Chondrocyte (in vitro differentiated cells): ENCODE measurements around the gene FBXW8. TPM values are rescaled to one million over a fixed set of nuclear protein-coding genes. Genes with fewer than 3 reads are reported as not detected.

ENCODE experiments used
- DNase-seq: peaks from one replicate; pipeline ENCODE4 v3.0.0; 2021; ENCODE audit warnings: mixed read lengths, low spot score
- H3K27ac Mint-ChIP-seq: one replicate; pipeline ENCODE4 v1.8.0; 2021; ENCODE audit warnings: mild to moderate bottlenecking, moderate library complexity, mixed read lengths; ENCODE audit not compliant: unreplicated experiment
- H3K27me3 Mint-ChIP-seq: 2 replicates; pipeline ENCODE4 v1.8.0; 2021; ENCODE audit warnings: low read depth, mixed read lengths
- H3K36me3 Mint-ChIP-seq: 2 replicates; pipeline ENCODE4 v1.8.0; 2021; ENCODE audit warnings: low read depth, mixed read lengths
- H3K4me1 Mint-ChIP-seq: 2 replicates; pipeline ENCODE4 v1.8.0; 2021; ENCODE audit warnings: low read depth, mild to moderate bottlenecking, mixed read lengths
- H3K4me3 Mint-ChIP-seq: one replicate; pipeline ENCODE4 v1.8.0; 2021; ENCODE audit warnings: mild to moderate bottlenecking, moderate library complexity, mixed read lengths; ENCODE audit not compliant: unreplicated experiment
- H3K9me3 Mint-ChIP-seq: 2 replicates; pipeline ENCODE4 v1.8.0; 2021; ENCODE audit warnings: low read depth, mixed read lengths
- total RNA-seq: library from RNA; stranded (reverse); gene quantifications from 3 replicates; pipeline ENCODE4 v1.2.1, GENCODE V29; 2021
- TF ChIP-seq, protein P1 (sequence below): fragments of 200-600 bp; sonication (generic); IDR thresholded peaks from 2 replicates; pipeline ENCODE4 v1.5.0; 2021; ENCODE audit warnings: antibody characterized with exemption, mild to moderate bottlenecking, moderate library complexity

FBXW8 gene
- total RNA-seq, 1 donor from 2014 or later: 30.3 TPM

DNA sequence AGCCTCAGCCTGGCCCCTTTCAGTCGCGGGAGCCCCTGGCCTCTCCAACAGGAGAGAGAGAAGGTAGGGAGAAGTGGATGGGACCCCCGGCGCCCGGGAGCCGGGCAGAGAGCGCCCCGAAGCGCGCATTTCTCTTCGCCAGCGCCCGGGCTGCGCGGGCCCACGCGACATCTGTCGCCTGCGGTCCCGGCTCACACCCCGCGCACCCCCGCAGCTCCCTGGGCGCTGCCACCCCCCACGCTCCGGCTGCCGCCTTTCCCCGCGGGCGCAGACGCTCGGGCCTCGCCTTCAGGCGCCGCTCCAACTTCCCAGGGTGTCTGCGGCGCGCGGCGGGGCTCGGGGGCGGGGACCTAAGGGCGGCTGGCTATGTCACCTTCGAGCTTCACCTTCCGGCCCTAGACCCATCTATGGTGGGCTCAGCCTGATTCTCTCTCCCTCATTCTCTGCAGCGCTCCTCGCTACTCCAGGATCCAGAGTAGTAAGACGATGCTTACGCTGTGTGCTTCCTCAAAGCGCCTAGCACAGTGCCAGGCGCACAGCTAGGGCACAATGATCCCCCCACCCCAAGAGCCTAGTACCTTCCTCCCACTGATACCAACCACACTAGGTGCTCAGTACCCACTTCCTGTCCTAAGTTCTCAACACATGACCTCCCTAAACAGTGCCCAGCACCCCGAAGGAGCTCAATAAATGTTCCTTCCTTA is 31.1 kb upstream of the FBXW8 start:
- H3K9me3 Mint-ChIP-seq: peaks cover 2% of the 10 kb centered on the region
- H3K4me1 Mint-ChIP-seq: peaks cover 38% of the 10 kb centered on the region
- peak overlapping the region; percentile 32 for H3K27ac Mint-ChIP-seq
- TF ChIP-seq, protein P1, sequence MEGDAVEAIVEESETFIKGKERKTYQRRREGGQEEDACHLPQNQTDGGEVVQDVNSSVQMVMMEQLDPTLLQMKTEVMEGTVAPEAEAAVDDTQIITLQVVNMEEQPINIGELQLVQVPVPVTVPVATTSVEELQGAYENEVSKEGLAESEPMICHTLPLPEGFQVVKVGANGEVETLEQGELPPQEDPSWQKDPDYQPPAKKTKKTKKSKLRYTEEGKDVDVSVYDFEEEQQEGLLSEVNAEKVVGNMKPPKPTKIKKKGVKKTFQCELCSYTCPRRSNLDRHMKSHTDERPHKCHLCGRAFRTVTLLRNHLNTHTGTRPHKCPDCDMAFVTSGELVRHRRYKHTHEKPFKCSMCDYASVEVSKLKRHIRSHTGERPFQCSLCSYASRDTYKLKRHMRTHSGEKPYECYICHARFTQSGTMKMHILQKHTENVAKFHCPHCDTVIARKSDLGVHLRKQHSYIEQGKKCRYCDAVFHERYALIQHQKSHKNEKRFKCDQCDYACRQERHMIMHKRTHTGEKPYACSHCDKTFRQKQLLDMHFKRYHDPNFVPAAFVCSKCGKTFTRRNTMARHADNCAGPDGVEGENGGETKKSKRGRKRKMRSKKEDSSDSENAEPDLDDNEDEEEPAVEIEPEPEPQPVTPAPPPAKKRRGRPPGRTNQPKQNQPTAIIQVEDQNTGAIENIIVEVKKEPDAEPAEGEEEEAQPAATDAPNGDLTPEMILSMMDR: no peak
- peaks cover 53% of the 10 kb centered on the region for H3K27me3 Mint-ChIP-seq
- peak overlapping the region; percentile 76 for H3K4me3 Mint-ChIP-seq
- DNase-seq: no peak
- peaks cover 4% of the 10 kb centered on the region for H3K36me3 Mint-ChIP-seq

- Mint-ChIP-seq H3K27ac (no peak overlapping the region), H3K4me1 (peaks cover 38% of the 10 kb centered on the region), H3K27me3 (peaks cover 53% of the 10 kb centered on the region), H3K9me3 (no peaks in the 10 kb centered on the region), H3K4me3 (peak overlapping the region; percentile 76), H3K36me3 (peaks cover 3% of the 10 kb centered on the region)
- no peak for DNase-seq
- TF ChIP-seq, protein P1: no peak
These were observed 30.4 kb upstream of the FBXW8 start for GRCh38 chr12:116880213-116880816.

DNA sequence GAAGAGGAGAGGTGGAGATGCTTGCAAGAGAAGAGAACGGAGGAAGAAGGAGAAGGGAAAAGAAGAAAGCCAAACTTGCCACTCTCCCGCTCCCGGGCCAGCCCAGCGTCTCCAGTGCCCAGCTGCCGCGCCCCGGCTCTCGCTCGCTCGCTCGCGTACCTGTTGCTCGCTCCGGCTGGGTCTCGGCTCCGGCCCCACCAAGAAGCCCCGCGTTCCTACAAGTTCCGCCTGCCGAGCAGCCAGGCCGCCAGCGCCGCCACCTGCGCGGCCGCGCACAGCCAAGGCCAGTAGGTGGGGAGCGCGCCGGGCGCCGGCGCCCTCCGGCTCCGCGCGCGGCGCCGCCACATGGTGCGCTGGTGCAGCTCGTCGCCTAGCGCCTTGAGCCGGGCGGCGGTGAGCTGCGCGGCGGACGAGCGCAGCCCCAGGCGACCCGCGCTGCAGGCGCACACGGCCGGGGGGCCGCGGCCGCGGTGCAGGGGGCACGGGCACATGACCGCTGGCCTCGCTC is 29.9 kb upstream of the FBXW8 start:
- no peak for DNase-seq
- TF ChIP-seq, protein P1: peak; percentile 25
- H3K27me3 Mint-ChIP-seq: peaks cover 54% of the 10 kb centered on the region
- H3K36me3 Mint-ChIP-seq: peaks cover 3% of the 10 kb centered on the region
- H3K9me3 Mint-ChIP-seq: no peaks in the 10 kb centered on the region
- peak overlapping the region; percentile 76 for H3K4me3 Mint-ChIP-seq
- peaks cover 38% of the 10 kb centered on the region for H3K4me1 Mint-ChIP-seq
- H3K27ac Mint-ChIP-seq: no peak overlapping the region

GRCh38 chr12:116881325-116881876 is 29.3 kb upstream of the FBXW8 start, which contains the start of gene HRK:
Gene HRK, minus strand, starts transcription at chr12:116881441. Its CDS starts 134 bp downstream, at chr12:116881307.
- TF ChIP-seq, protein P1: no peak
- H3K27ac Mint-ChIP-seq: peak within 1 kb of the TSS; percentile 54
- peaks cover 36% of the 10 kb centered on the region for H3K4me1 Mint-ChIP-seq
- peaks cover 3% of the 10 kb centered on the region for H3K36me3 Mint-ChIP-seq
- no peaks in the 10 kb centered on the region for H3K9me3 Mint-ChIP-seq
- H3K4me3 Mint-ChIP-seq: peak within 1 kb of the TSS; percentile 76
- peaks cover 51% of the 10 kb centered on the region for H3K27me3 Mint-ChIP-seq
- DNase-seq: no peak

DNA sequence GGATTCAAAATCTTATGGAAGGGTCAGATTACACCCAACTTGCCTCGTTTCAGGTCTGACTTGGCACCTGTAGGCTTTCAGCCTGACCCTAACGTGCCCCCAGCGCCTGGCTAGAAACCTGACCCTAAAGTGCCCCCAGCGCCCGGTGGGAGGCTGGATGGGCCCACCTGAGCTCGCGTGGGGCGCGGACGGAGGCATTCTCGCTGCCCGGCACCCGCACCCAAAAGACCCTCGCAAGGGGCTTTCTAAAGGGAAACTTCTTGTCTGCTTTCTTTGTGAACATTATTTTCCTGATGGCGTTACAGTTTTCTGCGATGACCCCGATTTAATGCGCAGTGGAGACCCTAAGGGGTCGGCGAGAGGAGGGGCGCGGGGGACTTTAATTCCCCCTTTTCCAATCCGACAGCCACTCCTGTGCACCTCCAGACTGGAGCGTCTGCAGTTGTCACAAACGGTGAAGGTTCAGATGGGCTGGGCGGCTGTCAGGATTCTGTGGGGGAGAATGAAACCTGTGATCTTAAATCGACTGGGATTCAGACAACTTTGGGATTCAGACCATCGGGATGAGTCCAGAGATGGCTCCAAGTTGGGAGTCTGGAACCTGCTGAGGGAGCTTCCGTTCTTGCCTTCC is 28.8 kb upstream of the FBXW8 start:
- TF ChIP-seq, protein P1: no peak
- Mint-ChIP-seq H3K4me3 (peak overlapping the region; percentile 60), H3K27me3 (peaks cover 49% of the 10 kb centered on the region), H3K36me3 (peaks cover 3% of the 10 kb centered on the region), H3K27ac (peak overlapping the region; percentile 54), H3K4me1 (peaks cover 32% of the 10 kb centered on the region), H3K9me3 (no peaks in the 10 kb centered on the region)
- no peak for DNase-seq
